ENCODE measurements around the gene TTC28.

Gene TTC28

GRCh38 chr22:28015676-28016601 is 663.7 kb downstream of the TTC28 start:
- no peak for DNase-seq

- no peak for DNase-seq
Observed at GRCh38 chr22:28015046-28015425, 664.6 kb downstream of the TTC28 start.

GRCh38 chr22:28014211-28015045 is 665.2 kb downstream of the TTC28 start:
- DNase-seq: no peak

- no peak for DNase-seq
Observed at GRCh38 chr22:28013611-28014010, 666.0 kb downstream of the TTC28 start.

- no peak for DNase-seq
Observed at GRCh38 chr22:28012832-28013460, 666.7 kb downstream of the TTC28 start.

GRCh38 chr22:28009272-28009827 is 670.3 kb downstream of the TTC28 start:
- DNase-seq: no peak

GRCh38 chr22:28008649-28009048 is 671.0 kb downstream of the TTC28 start:
- no peak for DNase-seq

GRCh38 chr22:28008056-28008455 is 671.6 kb downstream of the TTC28 start:
- DNase-seq: no peak

GRCh38 chr22:28006271-28006670 is 673.4 kb downstream of the TTC28 start:
- DNase-seq: no peak

GRCh38 chr22:28005513-28005912 is 674.1 kb downstream of the TTC28 start:
- no peak for DNase-seq

GRCh38 chr22:28004021-28004420 is 675.6 kb downstream of the TTC28 start:
- no peak for DNase-seq

GRCh38 chr22:28002863-28003565 is 676.6 kb downstream of the TTC28 start:
- no peak for DNase-seq

GRCh38 chr22:28002181-28002700 is 677.4 kb downstream of the TTC28 start:
- no peak for DNase-seq

- DNase-seq: no peak
Observed at GRCh38 chr22:28001171-28001835, 678.3 kb downstream of the TTC28 start.

GRCh38 chr22:28000361-28000760 is 679.3 kb downstream of the TTC28 start:
- no peak for DNase-seq

GRCh38 chr22:27999876-28000275 is 679.8 kb downstream of the TTC28 start:
- no peak for DNase-seq

GRCh38 chr22:27998511-27999410 is 680.9 kb downstream of the TTC28 start:
- no peak for DNase-seq

GRCh38 chr22:27997538-27997937 is 682.1 kb downstream of the TTC28 start:
- DNase-seq: no peak

- no peak for DNase-seq
Observed at GRCh38 chr22:27996981-27997380, 682.7 kb downstream of the TTC28 start.

- DNase-seq: no peak
Observed at GRCh38 chr22:27996529-27996925, 683.1 kb downstream of the TTC28 start.

All from SIG-M5 (cell line).